ENCODE measurements around the gene NDUFAB1.
"Not testable (repeated sequence)": the region's sequence is repeated elsewhere in the genome, so short reads cannot be mapped to it uniquely, and the experiment has no call there.

NDUFAB1 gene

DNA sequence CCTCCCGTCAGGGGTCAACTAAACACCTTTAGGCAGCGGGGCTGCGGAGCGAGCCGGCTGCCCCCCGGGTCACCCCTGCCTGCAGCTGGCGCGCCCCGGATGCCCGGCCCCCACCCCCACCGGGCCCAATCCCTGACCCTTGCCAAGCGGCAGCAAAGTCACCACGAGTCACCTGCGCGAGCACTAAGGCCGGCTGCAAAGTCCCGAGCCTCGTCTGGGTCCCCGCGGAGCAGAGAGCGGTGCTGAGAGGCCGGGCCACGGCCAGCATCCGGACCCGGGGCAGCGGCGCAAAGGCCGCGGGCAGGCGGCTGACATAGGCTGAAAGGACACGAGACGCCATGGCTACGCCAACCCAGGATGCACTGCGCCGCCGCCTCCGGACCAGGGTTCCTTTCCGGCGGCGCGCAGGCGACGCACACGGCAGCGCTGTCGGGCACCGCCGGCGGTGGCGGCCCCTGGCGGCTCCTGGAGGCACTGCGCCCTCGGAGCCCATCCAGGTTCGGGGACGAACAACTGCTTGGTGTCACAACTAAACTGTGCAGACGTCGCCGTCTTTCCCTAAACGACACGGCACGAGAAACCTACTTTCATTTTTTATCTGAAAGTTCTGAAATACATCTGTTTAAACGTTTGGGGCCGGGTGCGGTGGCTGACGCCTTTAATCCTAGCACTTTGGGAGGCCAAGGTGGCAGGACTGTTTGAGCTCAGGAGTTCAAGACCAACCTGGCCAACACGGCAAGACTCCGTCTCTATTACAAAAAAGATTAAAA is at the start of gene NDUFAB1:
TSS of gene NDUFAB1 (minus strand) at position 366 of the 770 bp plus-strand sequence. CDS start at position 340, 26 bp downstream.
- Mint-ChIP-seq H3K27ac (peak within 1 kb of the TSS; percentile 91), H3K4me3 (peak within 1 kb of the TSS; percentile 88), H3K27me3 (no peaks in the 10 kb centered on the region), H3K4me1 (ENCODE audit: low read depth) (peaks cover 41% of the 10 kb centered on the region), H3K36me3 (ENCODE audit: low read depth) (peaks cover 53% of the 10 kb centered on the region), H3K9me3 (no peaks in the 10 kb centered on the region)
- DNase-seq: peak; percentile 95

GRCh38 chr16:23642246-23642774 is 46.2 kb upstream of the NDUFAB1 start:
- no peaks in the 10 kb centered on the region for H3K9me3 Mint-ChIP-seq
- H3K27ac Mint-ChIP-seq: peak overlapping the region; percentile 98
- H3K4me1 Mint-ChIP-seq (ENCODE audit: low read depth): peaks cover 43% of the 10 kb centered on the region
- peak overlapping the region; percentile 100 for H3K4me3 Mint-ChIP-seq
- DNase-seq: no peak
- H3K36me3 Mint-ChIP-seq (ENCODE audit: low read depth): peaks cover 81% of the 10 kb centered on the region
- no peaks in the 10 kb centered on the region for H3K27me3 Mint-ChIP-seq

GRCh38 chr16:23640931-23641765 is 45.0 kb upstream of the NDUFAB1 start, which contains the start of the genes DCTN5 and PALB2:
Gene DCTN5, plus strand, starts transcription at chr16:23641466. Its CDS starts 77 bp downstream, at chr16:23641543.
Gene PALB2, minus strand, starts transcription at chr16:23641310. Its CDS starts 153 bp downstream, at chr16:23641157.
- Mint-ChIP-seq H3K27ac (peak within 1 kb of the TSS; percentile 98), H3K4me3 (peak within 1 kb of the TSS; percentile 100), H3K9me3 (no peaks in the 10 kb centered on the region), H3K4me1 (ENCODE audit: low read depth) (peaks cover 36% of the 10 kb centered on the region), H3K36me3 (ENCODE audit: low read depth) (peaks cover 73% of the 10 kb centered on the region), H3K27me3 (no peaks in the 10 kb centered on the region)
- peak; percentile 89 for DNase-seq

DNA sequence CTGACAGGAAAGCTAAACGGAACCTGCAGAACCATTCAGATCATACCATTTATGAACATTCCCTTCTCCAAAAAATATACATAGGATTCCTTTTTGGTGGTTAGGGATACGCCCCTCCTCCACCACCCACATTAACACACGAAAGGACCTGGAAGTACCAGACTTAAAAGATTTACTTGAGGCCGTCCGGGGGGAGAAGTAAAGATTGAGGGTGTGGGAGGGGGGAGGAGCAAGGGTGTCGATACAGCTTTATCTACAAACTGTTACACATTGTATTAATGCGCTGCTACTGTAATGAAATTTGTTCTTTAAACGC is 44.5 kb upstream of the NDUFAB1 start:
- Mint-ChIP-seq H3K27me3 (no peaks in the 10 kb centered on the region), H3K36me3 (ENCODE audit: low read depth) (peaks cover 73% of the 10 kb centered on the region), H3K9me3 (no peaks in the 10 kb centered on the region)

DNA sequence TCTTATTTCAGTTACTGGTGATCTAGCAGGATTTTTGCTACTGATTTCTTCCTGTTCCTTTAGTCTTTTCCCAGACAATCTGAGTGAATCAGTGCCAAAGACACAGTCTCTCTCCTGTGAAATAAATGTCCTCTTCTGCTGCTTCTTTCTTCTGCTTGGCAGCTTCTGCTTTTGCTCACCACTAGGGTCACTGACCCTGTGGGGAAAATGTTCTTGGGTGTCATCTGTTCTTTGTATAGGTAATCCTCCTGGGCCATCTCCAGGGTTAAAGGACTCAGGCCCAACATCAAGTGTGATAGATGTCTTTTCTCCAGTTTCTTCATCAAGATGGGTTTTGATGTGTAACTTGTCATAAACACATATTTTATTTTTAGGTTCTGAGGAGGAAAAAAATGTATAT is 39.8 kb upstream of the NDUFAB1 start:
- H3K9me3 Mint-ChIP-seq: no peaks in the 10 kb centered on the region
- DNase-seq: no peak
- H3K27me3 Mint-ChIP-seq: no peaks in the 10 kb centered on the region
- H3K4me1 Mint-ChIP-seq (ENCODE audit: low read depth): peaks cover 32% of the 10 kb centered on the region
- H3K27ac Mint-ChIP-seq: peak overlapping the region; percentile 16
- H3K36me3 Mint-ChIP-seq (ENCODE audit: low read depth): peaks cover 72% of the 10 kb centered on the region
- H3K4me3 Mint-ChIP-seq: no peak overlapping the region

More for the DNA sequence above, 44.5 kb upstream of the NDUFAB1 start:
- peak overlapping the region; percentile 100 for H3K4me3 Mint-ChIP-seq
- DNase-seq: no peak
- peak overlapping the region; percentile 98 for H3K27ac Mint-ChIP-seq
- peaks cover 31% of the 10 kb centered on the region for H3K4me1 Mint-ChIP-seq (ENCODE audit: low read depth)

- Mint-ChIP-seq H3K4me1 (ENCODE audit: low read depth) (peaks cover 24% of the 10 kb centered on the region), H3K9me3 (no peaks in the 10 kb centered on the region), H3K27me3 (no peaks in the 10 kb centered on the region), H3K36me3 (ENCODE audit: low read depth) (peaks cover 73% of the 10 kb centered on the region), H3K27ac (no peak overlapping the region), H3K4me3 (no peak overlapping the region)
- DNase-seq: no peak
Observed at GRCh38 chr16:23634461-23635036, 38.4 kb upstream of the NDUFAB1 start.

DNA sequence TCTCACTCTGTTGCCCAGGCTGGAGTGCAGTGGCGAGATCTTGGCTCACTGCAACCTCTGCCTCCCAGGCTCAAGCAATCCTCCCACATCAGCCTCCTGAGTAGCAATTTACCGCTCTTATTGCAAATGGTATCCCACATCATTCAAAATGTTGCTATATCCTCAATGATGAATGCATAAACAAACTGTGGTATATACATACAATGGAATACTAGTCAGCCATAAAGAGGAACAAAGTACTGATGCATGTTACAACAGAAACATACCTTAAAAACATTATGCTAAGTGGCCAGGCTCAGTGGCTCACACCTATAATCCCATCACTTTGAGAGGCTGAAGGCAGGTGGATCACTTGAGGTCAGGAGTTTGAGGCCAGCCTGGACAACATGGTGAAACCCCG is 35.8 kb upstream of the NDUFAB1 start:
- H3K4me3 Mint-ChIP-seq, DNase-seq, H3K27me3 Mint-ChIP-seq, H3K9me3 Mint-ChIP-seq: not testable (repeated sequence)
- Mint-ChIP-seq H3K4me1 (ENCODE audit: low read depth) (peaks cover 20% of the 10 kb centered on the region), H3K36me3 (ENCODE audit: low read depth) (peaks cover 85% of the 10 kb centered on the region), H3K27ac (peak overlapping the region; percentile 26)

GRCh38 chr16:23629516-23629915 is 33.4 kb upstream of the NDUFAB1 start:
- H3K36me3 Mint-ChIP-seq (ENCODE audit: low read depth): peaks cover 87% of the 10 kb centered on the region
- DNase-seq: no peak
- H3K27me3 Mint-ChIP-seq: no peaks in the 10 kb centered on the region
- H3K9me3 Mint-ChIP-seq: no peaks in the 10 kb centered on the region
- no peak overlapping the region for H3K27ac Mint-ChIP-seq
- no peak overlapping the region for H3K4me3 Mint-ChIP-seq
- peaks cover 17% of the 10 kb centered on the region for H3K4me1 Mint-ChIP-seq (ENCODE audit: low read depth)

DNA sequence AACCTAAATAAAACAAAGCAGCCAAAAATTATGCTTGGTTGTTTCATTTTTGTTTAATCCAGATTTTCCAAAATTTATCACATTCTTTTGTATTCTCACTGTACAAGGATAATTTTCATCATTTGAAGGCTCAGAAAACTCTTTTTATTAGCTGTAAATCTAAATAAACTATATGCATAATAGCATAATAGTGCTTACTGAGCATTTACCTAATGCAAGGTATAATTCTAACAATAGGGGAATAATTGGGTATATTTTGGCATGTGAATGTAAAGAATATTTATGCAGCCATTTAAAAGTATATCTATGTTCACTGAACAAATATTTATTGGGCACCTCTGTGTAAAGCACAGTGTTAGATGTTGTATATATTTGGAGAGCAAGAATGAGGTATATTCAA is 28.0 kb upstream of the NDUFAB1 start:
- H3K27ac Mint-ChIP-seq: no peak overlapping the region
- peaks cover 88% of the 10 kb centered on the region for H3K36me3 Mint-ChIP-seq (ENCODE audit: low read depth)

GRCh38 chr16:23615805-23616204 is 19.7 kb upstream of the NDUFAB1 start:
- no peak for DNase-seq
- no peak overlapping the region for H3K4me3 Mint-ChIP-seq
- no peaks in the 10 kb centered on the region for H3K4me1 Mint-ChIP-seq (ENCODE audit: low read depth)
- H3K9me3 Mint-ChIP-seq: no peaks in the 10 kb centered on the region
- no peaks in the 10 kb centered on the region for H3K27me3 Mint-ChIP-seq
- no peak overlapping the region for H3K27ac Mint-ChIP-seq
- peaks cover 77% of the 10 kb centered on the region for H3K36me3 Mint-ChIP-seq (ENCODE audit: low read depth)

More for the DNA sequence above, 28.0 kb upstream of the NDUFAB1 start:
- no peak for DNase-seq
- Mint-ChIP-seq H3K4me3 (no peak overlapping the region), H3K9me3 (no peaks in the 10 kb centered on the region), H3K27me3 (no peaks in the 10 kb centered on the region), H3K4me1 (ENCODE audit: low read depth) (no peaks in the 10 kb centered on the region)

- DNase-seq: no peak
- Mint-ChIP-seq H3K36me3 (ENCODE audit: low read depth) (peaks cover 69% of the 10 kb centered on the region), H3K27ac (no peak overlapping the region), H3K9me3 (no peaks in the 10 kb centered on the region), H3K4me1 (ENCODE audit: low read depth) (no peaks in the 10 kb centered on the region), H3K4me3 (no peak overlapping the region), H3K27me3 (no peaks in the 10 kb centered on the region)
Observed at GRCh38 chr16:23611936-23612335, 15.8 kb upstream of the NDUFAB1 start.

DNA sequence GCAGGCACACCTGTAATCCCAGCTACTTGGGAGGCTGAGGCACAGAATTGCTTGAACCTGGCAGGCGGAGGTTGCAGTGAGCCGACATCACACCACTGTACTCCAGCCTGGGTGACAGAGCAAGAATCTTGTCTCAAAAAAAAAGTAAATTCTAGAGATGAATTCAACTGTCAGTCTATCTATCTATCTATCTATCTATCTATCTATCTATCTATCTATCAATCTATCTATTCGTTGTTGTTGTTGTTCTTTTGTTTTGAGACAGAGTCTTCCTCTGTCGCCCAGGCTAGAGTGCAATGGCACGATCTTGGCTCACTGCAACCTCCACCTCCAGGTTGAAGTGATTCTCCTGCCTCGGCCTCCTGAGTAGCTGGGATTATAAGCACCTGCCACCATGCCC is 14.8 kb upstream of the NDUFAB1 start:
- not testable (repeated sequence) for H3K9me3 Mint-ChIP-seq; DNase-seq; H3K27ac Mint-ChIP-seq; H3K27me3 Mint-ChIP-seq; H3K4me3 Mint-ChIP-seq; H3K4me1 Mint-ChIP-seq (ENCODE audit: low read depth)
- peaks cover 66% of the 10 kb centered on the region for H3K36me3 Mint-ChIP-seq (ENCODE audit: low read depth)

- Mint-ChIP-seq H3K4me1 (ENCODE audit: low read depth) (no peaks in the 10 kb centered on the region), H3K27ac (no peak overlapping the region), H3K4me3 (no peak overlapping the region), H3K9me3 (no peaks in the 10 kb centered on the region), H3K36me3 (ENCODE audit: low read depth) (peaks cover 64% of the 10 kb centered on the region), H3K27me3 (no peaks in the 10 kb centered on the region)
- DNase-seq: no peak
Observed at GRCh38 chr16:23609929-23610328, 13.8 kb upstream of the NDUFAB1 start.

- peaks cover 63% of the 10 kb centered on the region for H3K36me3 Mint-ChIP-seq (ENCODE audit: low read depth)
- no peaks in the 10 kb centered on the region for H3K4me1 Mint-ChIP-seq (ENCODE audit: low read depth)
- no peak for DNase-seq
- no peak overlapping the region for H3K4me3 Mint-ChIP-seq
- no peaks in the 10 kb centered on the region for H3K27me3 Mint-ChIP-seq
- H3K9me3 Mint-ChIP-seq: no peaks in the 10 kb centered on the region
- no peak overlapping the region for H3K27ac Mint-ChIP-seq
Observed at GRCh38 chr16:23608194-23608593, 12.1 kb upstream of the NDUFAB1 start.
